Esophagus squamous epithelium (tissue), 5 donors: ENCODE measurements around the gene PPCS. TPM values are rescaled to one million over a fixed set of nuclear protein-coding genes. Genes with fewer than 3 reads are reported as not detected.
"Not testable (repeated sequence)": the region's sequence is repeated elsewhere in the genome, so short reads cannot be mapped to it uniquely, and the experiment has no call there.

Source experiments
- DNase-seq: peaks from one replicate; lab custom pipeline; 2025; lab: John Stamatoyannopoulos, UW
- H3K27ac ChIP-seq, 4 donors: fragments of 200-600 bp; sonication (generic); one replicate each; pipeline ENCODE4 v1.5.1; 2016 to 2019; ENCODE audit warnings: mild to moderate bottlenecking in 1 of 4
- H3K27me3 ChIP-seq, 4 donors: fragments of 200-600 bp; sonication (generic); 1 replicate in 3 of 4; 2 replicates in 1 of 4; pipeline versions ENCODE4 v1.5.1 to v1.6.0; 2017 to 2021; ENCODE audit warnings: antibody characterized with exemption in 1 of 4
- H3K36me3 ChIP-seq, 3 donors: fragments of 200-600 bp; sonication (generic); one replicate each; pipeline ENCODE4 v1.5.1; 2016 to 2019
- H3K4me1 ChIP-seq, 3 donors: fragments of 200-600 bp; sonication (generic); one replicate each; pipeline ENCODE4 v1.5.1; 2017 to 2019
- H3K4me3 ChIP-seq, 4 donors: fragments of 200-600 bp; sonication (generic); 1 replicate in 3 of 4; 2 replicates in 1 of 4; pipeline ENCODE4 v1.5.1; 2016 to 2019; ENCODE audit warnings: mild to moderate bottlenecking in 2 of 4, moderate library complexity in 1 of 4
- H3K9me3 ChIP-seq, 3 donors: fragments of 200-600 bp; sonication (generic); one replicate each; pipeline ENCODE4 v1.5.1; 2016 to 2019
- POLR2A ChIP-seq, 4 donors: fragments of 450-650 bp; IDR thresholded peaks; one replicate each; pipeline ENCODE4 v1.6.1; 2017; ENCODE audit warnings: antibody characterized with exemption in 4 of 4, mild to moderate bottlenecking in 4 of 4, moderate library complexity in 3 of 4
- WGBS, 2 donors: methylation state at CpG; one replicate each; pipeline ENCODE4 v1.1.5; 2018; 5-methylcytosine and 5-hydroxymethylcytosine counted together
- intact Hi-C: fragments of 100-400 bp; cut with DNase I; formaldehyde crosslinking; loops from one replicate; pipeline ENCODE4 v1.15.0; 2022
- total RNA-seq, 4 donors: library from RNA; depleted of rRNA; stranded (reverse); fragments of >200 nt; gene quantifications; one replicate each; pipeline ENCODE4 v1.1.0, GENCODE V29; 2016
- TF ChIP-seq, protein P1 (sequence below), 6 experiments: fragments of 450-650 bp in 4 of 6; fragments of 200-600 bp in 2 of 6; sonication (generic) in 2 of 6; IDR thresholded peaks; one replicate each; pipeline ENCODE4 v1.5.1; 2016 to 2019; ENCODE audit warnings: antibody characterized with exemption in 6 of 6, mild to moderate bottlenecking in 4 of 6, moderate library complexity in 4 of 6
- donor health status: DM: yes; HTN: yes; CAD: no.

PPCS gene
- total RNA-seq, 4 donors from 2014 or later, result 44.2 to 76.8 (median 58.9) TPM

DNA sequence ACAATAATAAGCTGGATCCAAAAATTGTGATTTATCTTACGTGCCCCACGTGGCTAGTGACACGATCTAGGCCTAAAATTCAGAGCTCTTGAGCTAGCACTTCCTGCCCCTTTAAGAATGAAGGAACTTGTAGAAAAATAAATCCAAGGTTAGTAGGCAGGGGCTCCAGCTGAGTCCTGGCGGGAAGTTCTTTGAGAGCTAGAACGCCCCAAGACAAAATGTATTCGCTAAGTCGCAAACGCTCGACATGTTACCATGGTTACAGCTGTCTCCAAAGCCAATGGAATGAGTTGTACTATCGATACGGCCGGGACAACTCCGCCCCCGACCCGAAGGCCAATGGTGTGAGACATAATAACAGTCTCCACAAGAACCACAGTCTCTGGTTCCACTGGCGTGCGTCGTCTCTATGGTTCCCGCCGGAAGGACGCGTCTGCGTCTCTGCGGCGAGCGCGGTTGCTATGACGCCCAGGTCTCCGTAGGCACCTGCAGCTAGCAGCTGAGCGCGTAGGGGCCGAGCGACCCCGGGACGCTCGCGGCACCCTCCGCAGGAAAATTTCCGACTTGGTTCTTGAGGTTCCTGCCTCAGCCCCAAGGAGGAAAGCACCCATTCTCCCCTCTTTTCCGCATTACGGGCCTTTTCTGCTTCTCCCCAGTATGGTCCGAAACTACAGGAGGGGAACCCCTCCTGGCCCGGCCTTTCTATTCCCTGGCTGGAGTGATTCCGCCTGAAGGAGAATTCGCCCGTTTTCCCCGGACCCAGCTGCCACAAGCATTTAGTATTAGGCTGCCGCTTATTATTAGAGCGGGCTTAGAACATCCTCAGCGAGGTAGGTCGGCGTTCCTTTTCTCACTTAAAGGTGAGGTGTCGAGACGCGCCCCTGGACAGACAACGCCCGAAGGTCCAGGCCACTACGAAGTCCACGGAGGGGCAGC lies 6.8 kb downstream of the PPCS start, which contains the start of gene CCDC30:
Gene CCDC30 (plus strand): TSS at position 459 of the 936 bp plus-strand sequence. CDS start 17,266 bp downstream, outside the sequence.
- WGBS, 2 donors, result 0 to 1% methylated on average over 36 to 54 of the region's 59 CpGs

DNA sequence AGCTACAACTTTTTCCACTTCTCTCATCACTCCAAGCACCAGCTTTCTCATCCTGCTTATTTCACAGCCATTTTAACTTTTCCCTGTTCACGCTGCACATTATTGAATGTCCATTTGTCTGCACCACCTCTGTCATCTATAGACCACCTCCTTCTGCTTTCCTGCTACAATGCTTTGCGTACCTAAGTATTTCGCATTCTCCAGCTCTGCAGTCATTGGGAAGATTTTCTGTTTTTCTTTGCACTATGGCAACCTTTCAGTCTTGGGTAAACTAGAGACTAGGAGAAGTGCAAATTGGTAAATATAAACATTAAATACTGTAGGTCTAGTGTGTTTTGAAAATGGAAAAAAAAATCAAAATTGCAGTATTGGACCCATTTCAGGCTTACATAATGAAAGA lies 7.6 kb downstream of the PPCS start:
- WGBS, 2 donors, result 77 to 85% methylated on average over 3 of the region's 3 CpGs
- H3K4me1 ChIP-seq, result peaks cover 0 to 19% (median 13%) of the 10 kb centered on the region in 3 donors
- TF ChIP-seq POLR2A (IDR thresholded peaks at IDR 0.05), result no peak
- TF ChIP-seq, protein P1, sequence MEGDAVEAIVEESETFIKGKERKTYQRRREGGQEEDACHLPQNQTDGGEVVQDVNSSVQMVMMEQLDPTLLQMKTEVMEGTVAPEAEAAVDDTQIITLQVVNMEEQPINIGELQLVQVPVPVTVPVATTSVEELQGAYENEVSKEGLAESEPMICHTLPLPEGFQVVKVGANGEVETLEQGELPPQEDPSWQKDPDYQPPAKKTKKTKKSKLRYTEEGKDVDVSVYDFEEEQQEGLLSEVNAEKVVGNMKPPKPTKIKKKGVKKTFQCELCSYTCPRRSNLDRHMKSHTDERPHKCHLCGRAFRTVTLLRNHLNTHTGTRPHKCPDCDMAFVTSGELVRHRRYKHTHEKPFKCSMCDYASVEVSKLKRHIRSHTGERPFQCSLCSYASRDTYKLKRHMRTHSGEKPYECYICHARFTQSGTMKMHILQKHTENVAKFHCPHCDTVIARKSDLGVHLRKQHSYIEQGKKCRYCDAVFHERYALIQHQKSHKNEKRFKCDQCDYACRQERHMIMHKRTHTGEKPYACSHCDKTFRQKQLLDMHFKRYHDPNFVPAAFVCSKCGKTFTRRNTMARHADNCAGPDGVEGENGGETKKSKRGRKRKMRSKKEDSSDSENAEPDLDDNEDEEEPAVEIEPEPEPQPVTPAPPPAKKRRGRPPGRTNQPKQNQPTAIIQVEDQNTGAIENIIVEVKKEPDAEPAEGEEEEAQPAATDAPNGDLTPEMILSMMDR (IDR thresholded peaks at IDR 0.05), result no peak
- H3K27ac ChIP-seq, result no peak overlapping the region
- H3K36me3 ChIP-seq, result peaks cover 0 to 24% (median 0%) of the 10 kb centered on the region in 3 donors
- no peaks in the 10 kb centered on the region for H3K27me3 ChIP-seq
- no peaks in the 10 kb centered on the region for H3K9me3 ChIP-seq
- intact Hi-C loops, result no loop called here
- DNase-seq, result no peak
- peak overlapping the region in 3 of 4 donors; percentile 62 to 79 (median 76) for H3K4me3 ChIP-seq

More for the DNA sequence above, 6.8 kb downstream of the PPCS start, which contains the start of gene CCDC30:
- H3K9me3 ChIP-seq, result no peaks in the 10 kb centered on the region
- intact Hi-C loops, result no loop called here
- no peak for TF ChIP-seq POLR2A (IDR thresholded peaks at IDR 0.05)
- TF ChIP-seq, protein P1 (IDR thresholded peaks at IDR 0.05), result no peak
- H3K4me1 ChIP-seq, result peaks cover 0 to 21% (median 13%) of the 10 kb centered on the region in 3 donors
- H3K36me3 ChIP-seq, result peaks cover 0 to 33% (median 0%) of the 10 kb centered on the region in 3 donors
- H3K27ac ChIP-seq, result peak within 1 kb of the TSS in 2 of 4 donors; percentile 39 to 54
- no peaks in the 10 kb centered on the region for H3K27me3 ChIP-seq
- DNase-seq, result peak; percentile 90
- H3K4me3 ChIP-seq, result peak within 1 kb of the TSS; percentile 52 to 79 (median 69)

DNA sequence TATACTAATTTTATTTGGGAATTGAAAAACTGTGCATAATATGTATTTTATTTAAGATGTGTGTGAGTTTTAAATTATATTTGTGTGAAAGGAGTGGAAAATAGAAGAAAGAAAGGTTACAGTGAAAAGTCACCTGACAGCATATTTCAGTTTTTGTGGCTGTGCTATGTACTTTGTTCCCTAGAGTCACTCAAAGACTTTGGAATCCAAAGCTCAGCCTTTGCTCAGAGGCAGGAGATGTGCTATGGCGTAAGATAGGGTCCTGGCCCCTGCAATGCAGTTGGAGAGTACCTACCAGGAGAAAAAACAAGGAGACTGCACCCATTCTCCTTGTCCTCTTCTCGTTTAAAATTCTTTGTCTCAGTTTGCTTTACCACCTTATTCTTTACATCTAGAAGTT lies 9.7 kb downstream of the PPCS start:
- Histone ChIP-seq H3K27me3 (no peaks in the 10 kb centered on the region), H3K9me3 (no peaks in the 10 kb centered on the region), H3K36me3 (peaks cover 0 to 3% (median 0%) of the 10 kb centered on the region in 3 donors), H3K4me3 (no peak overlapping the region), H3K4me1 (peaks cover 0 to 19% (median 13%) of the 10 kb centered on the region in 3 donors), H3K27ac (no peak overlapping the region)
- intact Hi-C loops, result no loop called here
- TF ChIP-seq POLR2A (IDR thresholded peaks at IDR 0.05), result no peak
- TF ChIP-seq, protein P1 (IDR thresholded peaks at IDR 0.05), result no peak
- WGBS, 2 donors, result 73 to 75% methylated on average over 2 of the region's 2 CpGs
- DNase-seq, result no peak

DNA sequence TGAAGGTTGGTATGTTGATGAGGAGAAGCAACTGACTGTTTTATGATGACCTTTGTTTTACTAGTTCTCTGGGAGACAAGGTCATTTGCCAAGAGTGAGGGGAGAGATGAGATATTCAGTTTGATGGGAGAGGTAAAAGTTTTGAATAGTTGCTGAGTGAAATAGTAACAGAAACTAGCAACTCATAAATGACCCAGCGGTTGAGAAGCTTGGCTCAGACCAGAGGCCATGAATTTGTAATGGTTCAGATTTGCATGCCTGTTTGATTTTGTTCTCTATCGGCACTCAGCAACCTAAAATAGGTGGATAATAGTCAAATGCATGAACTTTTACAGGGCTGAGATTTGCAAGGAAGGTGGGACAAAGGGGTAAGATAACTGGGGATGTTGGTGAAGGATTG lies 13.4 kb downstream of the PPCS start:
- 86 to 92% methylated on average over 2 of the region's 2 CpGs for WGBS, 2 donors
- H3K36me3 ChIP-seq, result no peaks in the 10 kb centered on the region
- H3K27ac ChIP-seq, result no peak overlapping the region
- no peak overlapping the region for H3K4me3 ChIP-seq
- DNase-seq, result no peak
- H3K9me3 ChIP-seq, result no peaks in the 10 kb centered on the region
- intact Hi-C loops, result no loop called here
- no peak for TF ChIP-seq POLR2A (IDR thresholded peaks at IDR 0.05)
- H3K27me3 ChIP-seq, result no peaks in the 10 kb centered on the region
- no peaks in the 10 kb centered on the region for H3K4me1 ChIP-seq

DNA sequence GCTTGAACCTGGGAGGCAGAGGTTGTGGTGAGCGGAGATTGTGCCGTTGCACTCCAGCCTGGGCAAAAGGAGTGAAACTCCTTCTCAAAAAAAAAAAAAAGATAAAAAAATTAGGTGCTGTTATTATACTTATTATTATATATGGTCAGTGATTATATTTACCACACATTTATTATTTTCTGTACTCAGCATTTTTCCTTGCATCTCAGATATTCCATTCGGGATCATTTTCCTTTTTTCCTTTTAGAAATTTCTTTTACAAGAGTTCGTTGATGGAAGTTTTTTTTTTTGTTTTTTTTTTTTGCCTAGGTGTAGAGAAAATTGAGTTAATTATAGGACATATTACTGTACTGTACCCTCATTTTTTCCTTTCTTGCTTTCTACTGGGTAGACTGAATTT lies 20.3 kb downstream of the PPCS start:
- DNase-seq, result no peak
- Histone ChIP-seq H3K9me3 (no peaks in the 10 kb centered on the region), H3K27me3 (no peaks in the 10 kb centered on the region), H3K4me1 (no peaks in the 10 kb centered on the region), H3K36me3 (no peaks in the 10 kb centered on the region), H3K27ac (no peak overlapping the region), H3K4me3 (no peak overlapping the region)
- TF ChIP-seq, protein P1 (IDR thresholded peaks at IDR 0.05), result no peak
- no peak for TF ChIP-seq POLR2A (IDR thresholded peaks at IDR 0.05)
- intact Hi-C loops, result no loop called here
- 87 to 92% methylated on average over 4 of the region's 4 CpGs for WGBS, 2 donors

DNA sequence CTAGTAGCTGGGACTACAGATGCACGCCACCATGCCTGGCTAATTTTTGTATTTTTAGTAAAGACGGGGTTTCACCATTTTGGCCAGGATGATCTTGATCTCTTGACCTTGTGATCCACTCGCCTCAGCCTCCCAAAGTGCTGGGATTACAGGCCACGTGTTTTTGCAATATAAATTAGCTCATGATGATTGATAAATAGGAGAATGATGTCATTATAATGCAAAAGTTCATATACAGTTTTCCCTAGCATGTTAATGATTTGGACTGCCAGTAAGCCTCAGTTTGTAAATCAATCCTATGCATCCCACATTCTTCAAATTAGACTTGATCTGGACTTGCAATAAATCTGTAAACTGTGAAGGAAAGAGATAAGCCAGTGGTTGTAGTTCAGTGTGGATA lies 21.0 kb downstream of the PPCS start:
- DNase-seq, H3K27me3 ChIP-seq, H3K4me3 ChIP-seq, H3K27ac ChIP-seq, H3K4me1 ChIP-seq, H3K9me3 ChIP-seq, H3K36me3 ChIP-seq, intact Hi-C loops: not testable (repeated sequence)
- WGBS, 2 donors, result 66 to 80% methylated on average over 3 to 4 of the region's 4 CpGs
